ENCODE data around the gene CYLD.

DNA sequence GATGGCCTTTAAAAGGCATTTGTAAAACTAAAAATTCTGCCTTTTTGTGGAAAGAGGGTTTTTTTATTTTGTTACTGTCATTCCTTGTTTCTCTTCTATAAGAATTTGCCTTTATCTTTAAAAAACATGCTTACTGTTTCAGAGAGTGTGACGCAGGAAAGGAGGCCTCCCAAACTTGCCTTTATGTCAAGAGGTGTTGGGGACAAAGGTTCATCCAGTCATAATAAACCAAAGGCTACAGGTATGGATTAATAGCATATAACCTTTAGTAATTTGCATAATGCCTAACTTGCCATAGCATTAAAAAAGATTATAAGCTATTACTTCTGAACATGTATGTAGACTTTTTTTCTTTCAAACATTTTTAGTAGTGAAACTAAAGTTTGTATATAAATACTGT, 34.2 kb downstream of the CYLD start:
- no peak for TF ChIP-seq POLR2A (IDR thresholded peaks at IDR 0.05)
- TF ChIP-seq, protein P1, sequence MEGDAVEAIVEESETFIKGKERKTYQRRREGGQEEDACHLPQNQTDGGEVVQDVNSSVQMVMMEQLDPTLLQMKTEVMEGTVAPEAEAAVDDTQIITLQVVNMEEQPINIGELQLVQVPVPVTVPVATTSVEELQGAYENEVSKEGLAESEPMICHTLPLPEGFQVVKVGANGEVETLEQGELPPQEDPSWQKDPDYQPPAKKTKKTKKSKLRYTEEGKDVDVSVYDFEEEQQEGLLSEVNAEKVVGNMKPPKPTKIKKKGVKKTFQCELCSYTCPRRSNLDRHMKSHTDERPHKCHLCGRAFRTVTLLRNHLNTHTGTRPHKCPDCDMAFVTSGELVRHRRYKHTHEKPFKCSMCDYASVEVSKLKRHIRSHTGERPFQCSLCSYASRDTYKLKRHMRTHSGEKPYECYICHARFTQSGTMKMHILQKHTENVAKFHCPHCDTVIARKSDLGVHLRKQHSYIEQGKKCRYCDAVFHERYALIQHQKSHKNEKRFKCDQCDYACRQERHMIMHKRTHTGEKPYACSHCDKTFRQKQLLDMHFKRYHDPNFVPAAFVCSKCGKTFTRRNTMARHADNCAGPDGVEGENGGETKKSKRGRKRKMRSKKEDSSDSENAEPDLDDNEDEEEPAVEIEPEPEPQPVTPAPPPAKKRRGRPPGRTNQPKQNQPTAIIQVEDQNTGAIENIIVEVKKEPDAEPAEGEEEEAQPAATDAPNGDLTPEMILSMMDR (IDR thresholded peaks at IDR 0.05) = no peak
